ENCODE results near the gene MAST4.

MAST4 gene

DNA sequence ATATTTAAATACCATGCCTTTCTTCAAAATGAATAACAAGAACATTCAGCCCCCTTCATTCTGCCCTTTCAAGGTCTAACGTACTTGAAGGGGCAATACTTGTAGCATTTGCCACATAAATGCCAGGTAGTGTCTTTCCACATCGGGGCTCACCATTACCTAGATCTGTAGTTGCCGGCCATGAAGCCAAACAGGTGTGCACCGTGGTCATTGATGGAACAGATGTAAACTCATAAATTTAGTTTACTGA is 407.4 kb downstream of the MAST4 start:
- no peak for DNase-seq

DNA sequence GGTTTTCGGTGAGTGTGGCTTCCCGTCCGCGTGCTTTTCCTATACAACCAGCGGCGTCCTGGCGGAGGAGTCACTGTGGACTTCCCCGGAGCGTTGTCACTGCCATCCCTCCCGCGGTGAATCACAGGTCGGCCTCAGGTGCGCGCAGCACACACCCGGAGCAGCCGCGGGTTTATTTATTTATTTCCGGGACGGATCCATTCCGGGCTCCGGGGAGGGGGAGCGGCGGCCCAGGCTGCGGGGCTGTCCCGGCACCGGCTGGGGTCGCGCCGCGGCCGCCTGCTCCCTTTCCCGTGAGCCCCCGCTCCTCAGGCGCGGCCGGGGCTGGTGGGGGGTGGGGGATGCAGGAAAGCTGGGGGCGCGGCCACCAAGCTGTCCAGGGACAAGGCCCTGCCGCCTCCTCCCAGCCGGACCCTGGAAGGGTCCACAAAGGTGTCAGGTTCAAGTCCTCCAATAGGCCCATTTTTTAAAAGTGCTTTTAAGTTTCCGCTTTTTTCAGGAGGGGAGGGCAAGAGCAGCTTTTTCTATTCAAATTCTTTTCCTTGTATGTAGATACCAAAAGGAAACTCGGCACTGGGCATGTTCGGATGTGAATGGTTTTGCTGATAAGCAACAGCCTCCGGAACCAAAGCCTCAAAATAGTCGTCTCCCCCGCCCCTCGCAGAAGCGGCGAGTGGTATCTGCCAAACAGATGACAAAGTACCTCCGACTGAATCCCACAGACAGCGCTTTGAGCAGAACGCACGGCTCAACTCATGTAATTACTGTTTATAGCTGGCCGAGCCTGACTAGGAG is 407.9 kb downstream of the MAST4 start:
- peak; percentile 96 for DNase-seq

GRCh38 chr5:67004730-67005350 is 408.6 kb downstream of the MAST4 start:
- DNase-seq = peak; percentile 9

DNA sequence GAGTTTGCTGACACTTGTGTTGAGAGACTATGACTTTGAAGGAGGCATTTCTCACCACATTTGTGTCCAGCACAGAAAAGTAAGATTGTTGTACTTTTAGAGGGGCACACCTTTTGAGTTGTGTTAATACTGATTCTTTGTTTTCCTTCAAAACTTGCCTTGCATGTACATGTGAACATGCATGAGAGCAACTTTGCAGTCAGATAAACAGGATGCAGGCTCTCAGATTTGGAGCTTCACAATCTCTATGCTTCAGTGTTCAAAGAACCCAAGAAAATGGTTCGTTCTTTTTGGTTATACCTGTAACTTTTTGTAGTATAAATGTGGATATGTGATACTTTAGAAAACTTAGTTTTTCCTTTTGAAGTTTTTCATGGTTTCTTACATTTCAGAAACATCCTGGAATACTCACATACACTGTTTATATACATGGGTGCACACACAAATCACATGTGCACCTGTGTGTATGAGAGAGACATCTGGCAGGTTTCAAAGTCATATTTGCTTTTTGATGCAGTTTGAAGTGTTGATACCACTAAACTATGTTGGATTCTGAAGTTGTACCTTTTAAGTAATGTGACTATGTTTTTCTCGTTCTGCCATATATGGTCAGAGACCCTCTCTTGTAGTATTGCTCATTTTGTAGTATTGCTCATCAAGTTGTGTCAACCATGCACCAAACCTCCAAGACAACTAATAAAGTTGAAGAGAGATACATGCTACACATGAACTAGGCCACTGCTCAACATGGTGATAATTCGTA is 409.7 kb downstream of the MAST4 start:
- DNase-seq = no peak

DNA sequence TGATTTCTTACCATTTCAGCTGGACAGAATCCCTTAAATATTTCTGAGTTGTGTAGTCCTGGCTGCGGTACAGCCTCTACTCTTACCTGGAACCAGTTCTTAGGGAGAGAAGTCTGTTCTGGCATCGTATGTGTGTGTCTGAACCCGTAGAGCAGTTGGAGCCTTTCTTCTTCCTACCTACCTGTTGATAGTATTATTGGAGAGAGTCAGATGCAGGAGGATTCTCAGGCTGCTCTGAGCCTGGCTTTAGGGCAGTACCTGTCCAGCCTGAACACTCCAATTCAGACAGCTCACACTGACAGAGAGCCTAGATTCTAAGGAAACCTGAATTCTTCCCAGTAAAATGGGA is 410.3 kb downstream of the MAST4 start:
- no peak for DNase-seq

- no peak for DNase-seq
Observed at GRCh38 chr5:67009028-67009427, 412.8 kb downstream of the MAST4 start.

DNA sequence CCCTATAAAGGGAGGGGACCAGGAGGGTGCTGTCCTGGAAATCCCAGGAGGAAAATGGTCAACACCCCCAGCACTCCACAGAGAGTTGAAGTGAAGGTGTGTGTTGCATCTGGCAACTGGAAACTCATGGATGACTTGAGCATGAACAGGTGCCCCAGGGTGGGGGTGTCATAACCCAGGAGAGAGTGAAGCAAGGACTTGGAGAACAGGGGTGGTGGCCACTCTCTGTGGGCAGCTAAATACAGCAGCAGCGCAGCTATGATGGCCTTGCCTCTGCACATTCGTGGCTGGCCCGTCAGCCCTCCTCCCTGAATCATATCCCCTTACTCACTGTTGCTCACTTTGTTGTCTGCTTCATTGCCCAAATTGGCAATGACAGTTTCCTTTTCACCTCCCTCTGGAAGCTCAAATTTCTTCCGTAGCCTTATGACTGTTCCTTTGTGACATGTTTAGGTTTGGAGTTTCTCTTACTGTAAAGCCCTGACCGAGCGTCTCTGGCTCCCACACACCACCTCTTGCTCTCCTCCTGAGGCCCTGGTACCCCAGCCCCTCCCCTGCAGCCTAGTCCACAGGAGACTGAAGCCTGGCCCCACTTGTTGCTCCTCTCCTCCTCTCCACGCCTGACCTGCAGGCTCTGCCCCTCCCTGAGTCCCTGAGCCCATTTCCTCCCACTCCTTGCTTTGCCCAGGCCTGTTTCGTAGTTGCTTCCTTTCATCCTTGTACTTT is 414.7 kb downstream of the MAST4 start:
- DNase-seq = no peak

- no peak for DNase-seq
Observed at GRCh38 chr5:67011422-67011821, 415.2 kb downstream of the MAST4 start.

GRCh38 chr5:67012171-67012570 is 416.0 kb downstream of the MAST4 start:
- no peak for DNase-seq

- DNase-seq = no peak
Observed at GRCh38 chr5:67013719-67014118, 417.5 kb downstream of the MAST4 start.

DNA sequence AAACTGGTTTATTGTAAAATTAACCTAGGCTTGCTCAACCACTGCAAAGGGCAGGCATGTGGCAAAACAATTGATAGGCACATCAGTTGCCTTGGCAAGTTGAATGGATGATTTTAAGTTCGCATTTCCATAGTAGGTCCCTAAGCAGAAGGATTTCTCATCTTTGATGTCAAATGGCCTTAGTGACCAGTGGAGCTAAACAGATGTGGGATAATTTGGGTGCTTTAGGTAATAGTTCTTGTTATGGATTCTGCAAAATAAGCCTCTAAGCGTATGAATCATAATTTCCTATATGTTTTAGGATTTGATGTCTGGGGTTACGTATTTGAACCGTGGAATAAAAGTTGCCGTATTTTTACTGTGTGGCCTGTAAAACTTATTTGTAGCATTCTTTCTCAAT is 418.0 kb downstream of the MAST4 start:
- no peak for DNase-seq

DNA sequence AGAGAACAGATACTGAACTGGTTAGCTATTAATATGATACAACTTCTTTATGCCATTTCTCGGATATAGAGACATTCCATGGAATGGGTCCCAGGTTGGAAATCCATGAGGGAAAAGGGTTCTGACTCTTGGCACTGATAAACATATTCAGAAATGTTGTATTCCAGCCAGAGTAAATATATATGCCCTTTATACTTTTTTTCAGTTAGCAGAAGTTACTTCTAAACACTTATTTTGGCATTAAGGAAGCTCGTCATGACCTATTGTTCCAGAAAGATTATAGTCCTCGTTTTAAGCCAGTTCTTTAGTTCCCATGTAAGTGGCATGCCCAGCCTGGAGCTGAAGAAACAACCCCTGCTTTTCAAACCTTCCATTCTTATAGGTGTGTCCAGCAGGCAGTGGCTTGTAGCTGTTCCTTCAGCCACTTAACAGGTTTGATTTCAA is 418.8 kb downstream of the MAST4 start:
- DNase-seq = no peak

DNA sequence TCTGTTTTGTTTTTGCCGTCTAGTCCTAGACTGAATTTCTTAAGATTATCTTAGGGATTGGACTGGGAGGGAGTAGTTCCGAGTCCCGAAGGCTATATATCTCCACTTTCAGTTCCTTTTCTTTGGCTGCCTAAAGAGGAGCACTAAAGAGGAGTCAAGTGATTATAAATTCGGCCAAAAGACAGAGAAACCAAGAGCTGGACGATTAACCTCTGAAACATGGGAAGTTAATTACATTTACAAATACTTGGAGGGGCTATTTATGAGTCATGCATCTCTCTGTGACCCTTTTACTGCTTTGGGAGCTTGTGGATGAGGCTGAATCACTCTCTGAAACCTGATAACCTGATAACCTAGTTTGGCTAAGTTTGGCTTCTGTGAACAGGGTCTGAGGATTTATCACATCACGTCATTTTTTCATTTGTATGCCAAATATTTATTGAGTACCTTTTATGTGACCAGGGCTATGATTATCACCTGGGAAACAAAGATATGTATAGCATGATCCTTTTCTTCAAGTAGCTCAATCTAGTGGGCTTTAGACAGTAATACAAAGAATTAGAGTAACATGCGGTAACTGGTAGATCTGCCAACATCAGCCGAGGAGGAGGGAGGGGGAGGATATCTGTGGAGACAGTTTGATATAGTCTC is 419.5 kb downstream of the MAST4 start:
- peak; percentile 35 for DNase-seq

GRCh38 chr5:67019065-67019845 is 423.1 kb downstream of the MAST4 start:
- DNase-seq = no peak

GRCh38 chr5:67020096-67020615 is 424.0 kb downstream of the MAST4 start:
- no peak for DNase-seq

DNA sequence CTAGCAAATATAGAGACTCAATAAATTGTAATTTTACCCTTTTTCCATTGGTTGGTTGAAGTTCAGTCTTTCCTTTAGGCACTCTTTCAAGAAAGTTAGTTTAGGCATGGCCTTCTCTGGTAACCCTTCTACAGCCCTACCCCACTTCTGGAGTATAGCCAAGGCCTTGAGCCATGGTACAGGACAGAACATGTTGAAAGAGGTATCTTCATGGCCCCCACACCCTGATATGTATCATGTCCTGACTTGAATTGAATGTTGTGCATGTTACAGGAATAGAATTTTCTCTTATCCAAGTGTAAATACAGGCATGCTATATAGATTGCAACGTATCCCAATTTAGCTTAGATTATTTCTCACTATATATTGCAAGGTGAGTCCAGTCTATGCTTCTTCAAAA is 424.8 kb downstream of the MAST4 start:
- peak; percentile 35 for DNase-seq

DNA sequence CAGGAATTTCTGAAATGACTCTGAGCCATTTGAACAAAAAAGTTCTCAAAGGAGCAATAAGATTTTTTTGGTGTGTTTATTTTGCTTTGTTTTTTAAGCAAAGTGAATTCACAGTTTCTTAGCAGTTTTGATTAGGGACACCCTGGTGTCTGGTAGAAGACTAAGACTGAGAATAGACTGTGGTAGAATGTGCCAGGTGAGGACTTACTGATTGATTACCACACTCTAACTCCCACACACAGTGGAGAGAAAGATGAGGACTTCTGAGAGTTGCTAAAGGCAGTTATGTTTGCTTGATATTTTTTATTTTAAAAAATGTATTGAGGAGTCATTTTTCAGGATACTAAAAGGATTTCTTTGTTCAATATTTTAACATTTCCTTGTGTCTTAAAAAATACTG is 425.3 kb downstream of the MAST4 start:
- no peak for DNase-seq

DNA sequence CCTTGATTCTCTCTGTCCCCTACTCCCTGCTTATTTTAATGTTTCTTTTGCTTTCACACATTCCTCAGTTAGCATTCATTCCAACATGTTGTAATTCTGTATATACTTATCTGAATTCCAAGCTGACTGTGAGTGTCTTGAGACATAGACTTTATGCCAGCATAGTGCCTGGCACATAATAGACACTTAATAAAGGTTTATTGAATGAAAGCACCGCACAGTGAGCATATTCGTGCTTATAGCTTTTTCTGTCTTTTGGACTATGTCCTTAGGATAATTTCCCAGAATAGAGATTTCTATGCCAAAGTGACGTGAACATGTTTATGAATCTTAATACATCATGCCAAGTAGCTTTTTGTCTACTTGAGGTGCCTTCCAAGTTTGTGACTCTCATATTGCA is 425.8 kb downstream of the MAST4 start:
- no peak for DNase-seq

DNA sequence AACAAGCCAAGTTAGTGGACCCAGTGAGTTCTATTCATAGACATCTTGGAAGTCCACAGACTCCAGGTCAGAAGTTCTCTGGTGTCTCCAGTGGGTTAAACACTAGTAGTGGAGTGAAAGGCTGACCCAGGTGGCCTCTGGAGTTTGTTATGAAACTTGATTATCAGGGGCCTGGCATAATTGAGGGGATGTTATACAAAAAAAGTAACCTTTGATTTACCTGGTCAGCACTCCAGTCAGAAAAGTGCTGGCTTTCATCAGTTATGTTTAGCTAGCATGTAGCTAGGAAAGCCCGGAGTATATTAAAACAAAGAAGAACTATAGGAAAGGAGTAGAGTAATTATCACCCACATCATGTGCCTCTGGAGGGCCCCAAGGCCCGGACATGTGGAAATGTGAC is 429.3 kb downstream of the MAST4 start:
- no peak for DNase-seq

- DNase-seq = no peak
Observed at GRCh38 chr5:67026278-67026677, 430.1 kb downstream of the MAST4 start.

DNA sequence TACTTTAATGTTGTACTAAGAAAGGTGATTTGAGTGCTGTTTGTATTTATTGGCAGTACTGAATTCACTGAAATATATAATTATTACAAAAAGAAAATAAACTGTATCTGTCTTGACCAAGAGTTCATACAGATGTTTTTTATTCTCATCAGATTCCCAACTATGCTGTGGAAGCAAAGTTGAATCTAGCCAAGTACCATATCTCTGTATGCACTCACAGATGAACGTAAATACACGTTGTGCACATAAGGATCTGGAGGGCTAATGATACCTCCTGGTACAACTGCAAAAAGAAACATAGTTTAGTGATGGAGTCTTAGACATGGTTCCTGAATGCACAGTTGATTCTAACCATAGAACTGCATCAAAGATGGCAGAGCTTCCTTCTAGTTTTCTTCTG is 431.0 kb downstream of the MAST4 start:
- DNase-seq = no peak

GRCh38 chr5:67028371-67028770 is 432.2 kb downstream of the MAST4 start:
- no peak for DNase-seq

All from hematopoietic multipotent progenitor cell treated with erythropoietin and hydrocortisone succinate and interleukin-3 and kit ligand, for 8 days (in vitro differentiated cells).